Kidney (tissue), 14 donors: ENCODE data around the gene CGB8. TPM values are rescaled to one million over a fixed set of nuclear protein-coding genes. Genes with fewer than 3 reads are reported as not detected.

Experiments used
- DNase-seq, 5 donors: peaks; one replicate each; pipeline ENCODE4 v3.0.0-alpha.2; 2013 to 2020
- FAIRE-seq: peaks from 2 replicates; lab custom pipeline; 2012; peaks lifted over from hg19 to GRCh38; lab: Jason Lieb, UNC
- H3K27ac ChIP-seq, 2 donors: one replicate each; pipeline ENCODE4 v1.7.0; 2013; ENCODE audit warnings: low read depth in 2 of 2, low read length in 2 of 2, inconsistent platforms in 1 of 2
- H3K27me3 ChIP-seq: one replicate; pipeline ENCODE4 v1.7.1; 2013; ENCODE audit warnings: low read length, inconsistent platforms; ENCODE audit not compliant: control insufficient read depth, insufficient read depth
- H3K36me3 ChIP-seq, 3 donors: one replicate each; pipeline versions ENCODE4 v1.7.0 to v1.7.1; 2013; ENCODE audit warnings: low read length in 3 of 3, control low read depth in 1 of 3, inconsistent platforms in 1 of 3; ENCODE audit not compliant: insufficient read depth in 3 of 3, control insufficient read depth in 2 of 3
- H3K4me1 ChIP-seq, 3 donors: one replicate each; pipeline versions ENCODE4 v1.7.0 to v1.7.1; 2013; ENCODE audit warnings: low read length in 3 of 3, inconsistent platforms in 1 of 3, low read depth in 1 of 3; ENCODE audit not compliant: control insufficient read depth in 2 of 3, insufficient read depth in 2 of 3
- H3K4me3 ChIP-seq, 3 donors: one replicate each; pipeline versions ENCODE4 v1.7.0 to v1.8.1; 2013; ENCODE audit warnings: low read length in 3 of 3, control low read depth in 1 of 3, inconsistent platforms in 1 of 3
- H3K9ac ChIP-seq, 3 donors: one replicate each; pipeline versions ENCODE4 v1.7.0 to v1.7.1; 2013; ENCODE audit warnings: low read length in 3 of 3, control low read depth in 1 of 3, inconsistent platforms in 1 of 3
- H3K9me3 ChIP-seq, 3 donors: one replicate each; pipeline versions ENCODE4 v1.7.0 to v1.7.1; 2013; ENCODE audit warnings: low read length in 3 of 3, control low read depth in 1 of 3, inconsistent platforms in 1 of 3; ENCODE audit not compliant: control insufficient read depth in 2 of 3, insufficient read depth in 1 of 3
- intact Hi-C: fragments of 100-400 bp; cut with DNase I; formaldehyde crosslinking; loops from one replicate; pipeline ENCODE4 v1.11.1; 2022
- polyA plus RNA-seq: library from polyadenylated mRNA; stranded (reverse); fragments of 350-450 nt; fragmentation: Illumina TruSeq; extraction: RNeasy Lipid Tissue Mini Kit (QIAGEN cat#74804); gene quantifications from one replicate; pipeline ENCODE4 v1.2.3, GENCODE V29; 2014; ENCODE audit warnings: low read depth, low replicate concordance; ENCODE audit not compliant: insufficient read depth
- total RNA-seq: library from RNA; stranded (reverse); fragmentation: NEBNext Ultra II Directional; extraction: Animal tissue kit (Norgen Biotek cat#: 25700); gene quantifications from one replicate; pipeline ENCODE4 v1.2.1, GENCODE V29; 2021
- TF ChIP-seq, protein P1 (sequence below): IDR thresholded peaks from 3 replicates; pipeline ENCODE4 v1.5.1; 2012; ENCODE audit warnings: mild to moderate bottlenecking, moderate library complexity, borderline replicate concordance; ENCODE audit not compliant: insufficient read depth; ENCODE audit errors: extremely low read depth
- donor health status: control.
- donor health status: control.
- donor health status: control.
- donor health status: control.
- donor health status: control.
- donor health status: DM: yes; HTN: yes; CAD: no.
- donor health status: Normal renal cell carcinoma (clear cell type).

Gene CGB8
- total and polyA plus RNA-seq, 2 donors from 2014 or later: not detected

DNA sequence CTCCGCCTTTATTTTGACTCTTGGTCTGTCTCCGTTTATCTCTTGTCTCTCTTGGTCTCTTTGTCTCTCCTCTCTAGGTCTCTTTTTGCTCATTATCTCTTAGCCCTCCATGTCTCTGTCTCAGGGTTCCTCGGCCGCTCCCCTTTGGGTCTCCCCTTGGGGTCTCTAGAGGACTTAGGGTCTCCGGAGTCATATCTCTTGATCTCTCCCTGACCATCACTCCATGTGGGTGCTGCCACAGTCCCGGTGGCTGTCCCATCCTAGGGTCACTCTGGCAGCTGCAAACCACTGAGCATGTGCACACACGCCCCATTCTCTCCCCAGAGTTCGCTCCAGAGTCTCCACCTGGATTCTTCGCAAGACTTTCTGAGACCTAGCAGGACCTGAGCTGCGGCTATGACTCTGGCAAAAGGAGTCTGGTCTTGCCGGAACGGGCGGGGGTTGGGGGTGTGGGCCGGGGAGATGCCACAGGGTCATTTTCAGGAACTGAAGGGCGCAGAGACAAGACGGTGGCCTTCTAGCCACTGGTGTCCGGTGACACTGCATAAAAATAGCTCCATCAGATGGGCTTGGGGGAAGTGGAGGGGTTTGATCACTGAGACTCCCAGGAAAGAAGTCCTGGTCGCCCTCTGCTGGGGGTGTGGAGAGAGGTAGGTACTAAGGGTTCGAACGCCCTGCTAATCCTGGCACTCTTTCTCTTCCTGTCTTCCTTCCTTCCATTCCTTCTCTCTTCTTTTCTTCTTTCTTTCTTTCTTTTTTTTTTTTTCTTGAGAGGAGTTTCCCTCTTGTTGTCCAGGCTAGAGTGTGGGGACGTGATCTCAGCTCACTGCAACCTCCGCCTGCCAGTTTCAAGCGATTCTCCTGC is 24.8 kb upstream of the CGB8 start:
- H3K27ac ChIP-seq: no peak overlapping the region
- H3K9me3 ChIP-seq: no peaks in the 10 kb centered on the region
- no peak overlapping the region for H3K4me3 ChIP-seq
- H3K4me1 ChIP-seq: no peaks in the 10 kb centered on the region
- H3K27me3 ChIP-seq: peaks cover 10% of the 10 kb centered on the region
- H3K9ac ChIP-seq: no peak overlapping the region
- TF ChIP-seq, protein P1, sequence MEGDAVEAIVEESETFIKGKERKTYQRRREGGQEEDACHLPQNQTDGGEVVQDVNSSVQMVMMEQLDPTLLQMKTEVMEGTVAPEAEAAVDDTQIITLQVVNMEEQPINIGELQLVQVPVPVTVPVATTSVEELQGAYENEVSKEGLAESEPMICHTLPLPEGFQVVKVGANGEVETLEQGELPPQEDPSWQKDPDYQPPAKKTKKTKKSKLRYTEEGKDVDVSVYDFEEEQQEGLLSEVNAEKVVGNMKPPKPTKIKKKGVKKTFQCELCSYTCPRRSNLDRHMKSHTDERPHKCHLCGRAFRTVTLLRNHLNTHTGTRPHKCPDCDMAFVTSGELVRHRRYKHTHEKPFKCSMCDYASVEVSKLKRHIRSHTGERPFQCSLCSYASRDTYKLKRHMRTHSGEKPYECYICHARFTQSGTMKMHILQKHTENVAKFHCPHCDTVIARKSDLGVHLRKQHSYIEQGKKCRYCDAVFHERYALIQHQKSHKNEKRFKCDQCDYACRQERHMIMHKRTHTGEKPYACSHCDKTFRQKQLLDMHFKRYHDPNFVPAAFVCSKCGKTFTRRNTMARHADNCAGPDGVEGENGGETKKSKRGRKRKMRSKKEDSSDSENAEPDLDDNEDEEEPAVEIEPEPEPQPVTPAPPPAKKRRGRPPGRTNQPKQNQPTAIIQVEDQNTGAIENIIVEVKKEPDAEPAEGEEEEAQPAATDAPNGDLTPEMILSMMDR: no peak
- intact Hi-C loops: no loop called here
- FAIRE-seq: no peak
- no peaks in the 10 kb centered on the region for H3K36me3 ChIP-seq
- DNase-seq: no peak

DNA sequence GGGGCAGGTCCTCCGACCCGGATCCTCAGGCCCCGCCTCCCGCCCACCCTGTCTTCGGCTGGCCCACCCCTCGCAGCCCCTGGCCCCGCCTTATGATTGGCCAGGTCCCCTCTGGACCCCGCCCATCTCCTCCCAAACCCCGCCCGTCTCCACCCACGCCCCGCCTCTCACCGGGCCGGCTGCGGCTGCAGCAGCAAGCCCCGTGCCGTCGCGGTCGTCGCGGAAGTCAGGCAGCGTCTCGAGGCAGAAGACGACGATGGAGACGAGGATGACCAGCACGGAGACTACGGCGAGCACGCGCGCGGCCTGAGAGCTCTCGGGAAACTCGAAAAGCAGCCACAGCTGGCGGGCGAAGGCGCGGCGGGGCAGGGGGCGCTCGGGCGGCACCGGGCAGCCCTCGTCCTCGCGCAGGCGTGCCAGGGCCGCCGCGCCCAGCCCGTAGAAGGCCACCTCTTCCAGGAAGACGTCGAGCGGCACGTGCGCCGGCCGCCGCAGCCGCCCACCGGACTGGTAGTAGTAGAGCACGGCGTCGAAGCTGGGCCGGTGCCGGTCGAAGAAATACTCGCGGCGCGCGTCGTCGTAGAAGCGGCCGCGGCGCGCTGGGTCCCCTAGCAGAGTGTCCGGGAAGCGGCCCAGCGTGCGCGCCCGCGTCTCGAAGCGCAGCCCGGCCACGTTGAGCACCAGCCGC is 23.1 kb upstream of the CGB8 start:
- no peak for FAIRE-seq
- H3K9ac ChIP-seq: no peak overlapping the region
- H3K4me3 ChIP-seq: no peak overlapping the region
- no peaks in the 10 kb centered on the region for H3K36me3 ChIP-seq
- DNase-seq: peak in 4 of 5 donors; percentile 53 to 84 (median 68)
- H3K9me3 ChIP-seq: no peaks in the 10 kb centered on the region
- intact Hi-C loops: no loop called here
- TF ChIP-seq, protein P1: no peak
- no peak overlapping the region for H3K27ac ChIP-seq
- H3K4me1 ChIP-seq: no peaks in the 10 kb centered on the region
- peaks cover 10% of the 10 kb centered on the region for H3K27me3 ChIP-seq

DNA sequence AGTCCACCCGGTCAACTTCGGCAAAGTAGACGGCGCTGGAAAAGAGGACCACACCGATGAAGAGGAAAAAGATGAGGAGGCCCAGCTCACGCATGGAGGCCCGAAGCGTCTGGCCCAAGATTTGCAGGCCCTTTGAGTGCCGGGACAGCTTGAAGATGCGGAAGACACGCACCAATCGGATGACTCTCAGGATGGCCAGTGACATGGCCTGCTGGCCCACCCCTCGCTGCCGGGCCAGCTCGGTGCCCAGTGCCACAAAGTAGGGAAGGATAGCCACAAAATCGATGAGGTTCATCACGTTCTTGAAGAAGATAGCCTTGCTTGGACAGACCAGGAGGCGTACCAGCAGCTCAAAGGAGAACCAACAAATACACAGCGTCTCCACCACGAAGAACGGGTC is 21.5 kb upstream of the CGB8 start:
- no peak overlapping the region for H3K9ac ChIP-seq

More for the DNA sequence above, 21.5 kb upstream of the CGB8 start:
- Histone ChIP-seq H3K4me1 (no peaks in the 10 kb centered on the region), H3K9me3 (no peaks in the 10 kb centered on the region), H3K27ac (no peak overlapping the region), H3K4me3 (no peak overlapping the region), H3K36me3 (no peaks in the 10 kb centered on the region), H3K27me3 (peaks cover 11% of the 10 kb centered on the region)
- DNase-seq: no peak
- no peak for FAIRE-seq
- intact Hi-C loops: no loop called here
- TF ChIP-seq, protein P1: no peak
